ENCODE data around the gene WFIKKN1. TPM values are rescaled to one million over a fixed set of nuclear protein-coding genes. Genes with fewer than 3 reads are reported as not detected.

The WFIKKN1 gene
- total and polyA plus RNA-seq, 2 of the 13 experiments (the other 11 are each of a cell fraction or from before 2014, with no cell fraction given) = 1.7 to 4.9 TPM

DNA sequence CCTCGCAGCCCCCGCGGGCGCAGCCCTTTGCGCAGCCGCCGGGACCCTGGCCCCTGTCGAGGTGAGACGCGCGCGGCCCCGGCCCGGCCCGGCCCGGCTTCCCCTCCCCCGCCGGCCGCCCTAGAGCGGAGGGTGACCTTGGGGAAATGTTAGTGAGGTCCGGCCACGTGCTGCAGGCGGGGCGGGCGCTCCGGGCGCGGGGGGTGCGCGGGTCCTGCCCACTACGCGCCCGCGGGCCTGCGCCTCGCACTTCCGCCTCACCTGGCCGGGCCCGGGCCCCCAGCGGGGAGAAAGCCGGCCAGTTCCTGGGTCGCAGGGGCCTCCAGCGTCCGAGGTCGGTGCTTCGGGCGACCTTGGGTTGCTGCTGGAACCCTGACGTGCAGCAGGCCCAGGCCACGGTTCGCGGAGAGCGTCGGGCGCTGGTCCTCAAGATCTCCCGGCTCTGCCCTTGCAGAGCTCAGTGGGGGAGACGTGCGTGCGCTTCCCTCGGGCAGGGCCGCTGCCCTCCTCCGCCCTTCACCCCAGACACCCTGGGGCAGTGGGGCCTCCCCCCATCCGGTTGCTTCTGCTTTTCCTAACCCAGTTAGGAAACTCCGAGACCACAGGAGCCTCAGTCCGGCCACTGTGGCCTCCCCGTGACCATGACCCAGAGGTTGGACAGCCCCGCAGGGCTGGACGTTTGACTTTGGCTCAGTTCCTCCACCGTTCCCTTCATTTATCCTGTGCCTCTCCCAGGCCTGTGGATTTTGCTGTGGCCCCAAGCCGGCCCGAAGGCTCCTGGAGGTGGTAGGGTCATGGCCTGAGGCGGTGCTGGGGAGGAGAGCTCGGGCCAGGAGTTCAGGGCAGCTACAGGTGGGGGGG lies 11.6 kb downstream of the WFIKKN1 start (continued):
- TF ChIP-seq, protein P1, sequence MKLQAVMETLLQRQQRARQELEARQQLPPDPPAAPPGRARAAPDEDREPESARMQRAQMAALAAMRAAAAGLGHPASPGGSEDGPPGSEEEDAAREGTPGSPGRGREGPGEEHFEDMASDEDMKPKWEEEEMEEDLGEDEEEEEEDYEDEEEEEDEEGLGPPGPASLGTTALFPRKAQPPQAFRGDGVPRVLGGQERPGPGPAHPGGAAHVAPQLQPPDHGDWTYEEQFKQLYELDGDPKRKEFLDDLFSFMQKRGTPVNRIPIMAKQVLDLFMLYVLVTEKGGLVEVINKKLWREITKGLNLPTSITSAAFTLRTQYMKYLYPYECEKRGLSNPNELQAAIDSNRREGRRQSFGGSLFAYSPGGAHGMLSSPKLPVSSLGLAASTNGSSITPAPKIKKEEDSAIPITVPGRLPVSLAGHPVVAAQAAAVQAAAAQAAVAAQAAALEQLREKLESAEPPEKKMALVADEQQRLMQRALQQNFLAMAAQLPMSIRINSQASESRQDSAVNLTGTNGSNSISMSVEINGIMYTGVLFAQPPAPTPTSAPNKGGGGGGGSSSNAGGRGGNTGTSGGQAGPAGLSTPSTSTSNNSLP (IDR thresholded peaks at IDR 0.05; ENCODE audit: low read depth, low read length) = no peak
- TF ChIP-seq, protein P2, sequence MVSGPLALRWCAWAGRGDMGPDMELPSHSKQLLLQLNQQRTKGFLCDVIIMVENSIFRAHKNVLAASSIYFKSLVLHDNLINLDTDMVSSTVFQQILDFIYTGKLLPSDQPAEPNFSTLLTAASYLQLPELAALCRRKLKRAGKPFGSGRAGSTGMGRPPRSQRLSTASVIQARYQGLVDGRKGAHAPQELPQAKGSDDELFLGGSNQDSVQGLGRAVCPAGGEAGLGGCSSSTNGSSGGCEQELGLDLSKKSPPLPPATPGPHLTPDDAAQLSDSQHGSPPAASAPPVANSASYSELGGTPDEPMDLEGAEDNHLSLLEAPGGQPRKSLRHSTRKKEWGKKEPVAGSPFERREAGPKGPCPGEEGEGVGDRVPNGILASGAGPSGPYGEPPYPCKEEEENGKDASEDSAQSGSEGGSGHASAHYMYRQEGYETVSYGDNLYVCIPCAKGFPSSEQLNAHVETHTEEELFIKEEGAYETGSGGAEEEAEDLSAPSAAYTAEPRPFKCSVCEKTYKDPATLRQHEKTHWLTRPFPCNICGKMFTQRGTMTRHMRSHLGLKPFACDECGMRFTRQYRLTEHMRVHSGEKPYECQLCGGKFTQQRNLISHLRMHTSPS (CRISPR knock-in tag; IDR thresholded peaks at IDR 0.05; ENCODE audit: low read depth) = no peak; the same call in 1 of the 2 replicates
- TF ChIP-seq ZNF749 (CRISPR knock-in tag; IDR thresholded peaks at IDR 0.05; ENCODE audit: borderline replicate concordance) (peak; percentile 86), NFE2L2 (IDR thresholded peaks at IDR 0.05; ENCODE audit: low read length) (no peak), ZNF253 (CRISPR knock-in tag; IDR thresholded peaks at IDR 0.05; ENCODE audit: borderline replicate concordance) (no peak), ZNF121 (CRISPR knock-in tag; IDR thresholded peaks at IDR 0.05) (no peak), ZNF776 (CRISPR knock-in tag; IDR thresholded peaks at IDR 0.05) (0 out of 2 replicates have a peak, but pooled peaks have one; percentile 36), BCL6 (CRISPR knock-in tag; IDR thresholded peaks at IDR 0.05) (peak; percentile 13; the same call in 1 of the 2 replicates), AGO2 (optimal IDR thresholded peaks at IDR 0.05; ENCODE audit: low read depth, low read length) (peak; percentile 74), ZNF570 (CRISPR knock-in tag; IDR thresholded peaks at IDR 0.05; ENCODE audit: borderline replicate concordance) (no peak), ARNTL (CRISPR knock-in tag; IDR thresholded peaks at IDR 0.05) (peak; percentile 91), IKZF4 (CRISPR knock-in tag; IDR thresholded peaks at IDR 0.05; ENCODE audit: borderline replicate concordance, low read depth, not compliant biosample characterization) (no peak), PHB2 (IDR thresholded peaks at IDR 0.05; ENCODE audit: partially characterized antibody) (no peak), KAT2B (IDR thresholded peaks at IDR 0.05; ENCODE audit: borderline replicate concordance, low read depth, low read length) (no peak), RXRB (CRISPR knock-in tag; IDR thresholded peaks at IDR 0.05; ENCODE audit: borderline replicate concordance) (peak; percentile 32; the same call in 1 of the 2 replicates)
- TF ChIP-seq, protein P3, sequence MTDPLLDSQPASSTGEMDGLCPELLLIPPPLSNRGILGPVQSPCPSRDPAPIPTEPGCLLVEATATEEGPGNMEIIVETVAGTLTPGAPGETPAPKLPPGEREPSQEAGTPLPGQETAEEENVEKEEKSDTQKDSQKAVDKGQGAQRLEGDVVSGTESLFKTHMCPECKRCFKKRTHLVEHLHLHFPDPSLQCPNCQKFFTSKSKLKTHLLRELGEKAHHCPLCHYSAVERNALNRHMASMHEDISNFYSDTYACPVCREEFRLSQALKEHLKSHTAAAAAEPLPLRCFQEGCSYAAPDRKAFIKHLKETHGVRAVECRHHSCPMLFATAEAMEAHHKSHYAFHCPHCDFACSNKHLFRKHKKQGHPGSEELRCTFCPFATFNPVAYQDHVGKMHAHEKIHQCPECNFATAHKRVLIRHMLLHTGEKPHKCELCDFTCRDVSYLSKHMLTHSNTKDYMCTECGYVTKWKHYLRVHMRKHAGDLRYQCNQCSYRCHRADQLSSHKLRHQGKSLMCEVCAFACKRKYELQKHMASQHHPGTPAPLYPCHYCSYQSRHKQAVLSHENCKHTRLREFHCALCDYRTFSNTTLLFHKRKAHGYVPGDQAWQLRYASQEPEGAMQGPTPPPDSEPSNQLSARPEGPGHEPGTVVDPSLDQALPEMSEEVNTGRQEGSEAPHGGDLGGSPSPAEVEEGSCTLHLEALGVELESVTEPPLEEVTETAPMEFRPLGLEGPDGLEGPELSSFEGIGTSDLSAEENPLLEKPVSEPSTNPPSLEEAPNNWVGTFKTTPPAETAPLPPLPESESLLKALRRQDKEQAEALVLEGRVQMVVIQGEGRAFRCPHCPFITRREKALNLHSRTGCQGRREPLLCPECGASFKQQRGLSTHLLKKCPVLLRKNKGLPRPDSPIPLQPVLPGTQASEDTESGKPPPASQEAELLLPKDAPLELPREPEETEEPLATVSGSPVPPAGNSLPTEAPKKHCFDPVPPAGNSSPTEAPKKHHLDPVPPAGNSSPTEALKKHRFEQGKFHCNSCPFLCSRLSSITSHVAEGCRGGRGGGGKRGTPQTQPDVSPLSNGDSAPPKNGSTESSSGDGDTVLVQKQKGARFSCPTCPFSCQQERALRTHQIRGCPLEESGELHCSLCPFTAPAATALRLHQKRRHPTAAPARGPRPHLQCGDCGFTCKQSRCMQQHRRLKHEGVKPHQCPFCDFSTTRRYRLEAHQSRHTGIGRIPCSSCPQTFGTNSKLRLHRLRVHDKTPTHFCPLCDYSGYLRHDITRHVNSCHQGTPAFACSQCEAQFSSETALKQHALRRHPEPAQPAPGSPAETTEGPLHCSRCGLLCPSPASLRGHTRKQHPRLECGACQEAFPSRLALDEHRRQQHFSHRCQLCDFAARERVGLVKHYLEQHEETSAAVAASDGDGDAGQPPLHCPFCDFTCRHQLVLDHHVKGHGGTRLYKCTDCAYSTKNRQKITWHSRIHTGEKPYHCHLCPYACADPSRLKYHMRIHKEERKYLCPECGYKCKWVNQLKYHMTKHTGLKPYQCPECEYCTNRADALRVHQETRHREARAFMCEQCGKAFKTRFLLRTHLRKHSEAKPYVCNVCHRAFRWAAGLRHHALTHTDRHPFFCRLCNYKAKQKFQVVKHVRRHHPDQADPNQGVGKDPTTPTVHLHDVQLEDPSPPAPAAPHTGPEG (CRISPR knock-in tag; IDR thresholded peaks at IDR 0.05) = peak; percentile 90; the same call in 1 of the 2 replicates
- TF ChIP-seq, protein P4, sequence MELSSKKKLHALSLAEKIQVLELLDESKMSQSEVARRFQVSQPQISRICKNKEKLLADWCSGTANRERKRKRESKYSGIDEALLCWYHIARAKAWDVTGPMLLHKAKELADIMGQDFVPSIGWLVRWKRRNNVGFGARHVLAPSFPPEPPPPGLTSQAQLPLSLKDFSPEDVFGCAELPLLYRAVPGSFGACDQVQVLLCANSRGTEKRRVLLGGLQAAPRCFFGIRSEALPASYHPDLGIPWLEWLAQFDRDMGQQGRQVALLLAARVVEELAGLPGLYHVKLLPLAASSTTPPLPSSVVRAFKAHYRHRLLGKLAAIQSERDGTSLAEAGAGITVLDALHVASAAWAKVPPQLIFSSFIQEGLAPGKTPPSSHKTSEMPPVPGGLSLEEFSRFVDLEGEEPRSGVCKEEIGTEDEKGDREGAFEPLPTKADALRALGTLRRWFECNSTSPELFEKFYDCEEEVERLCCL (CRISPR knock-in tag; IDR thresholded peaks at IDR 0.05; ENCODE audit: borderline replicate concordance) = peak; percentile 34; the same call in 1 of the 2 replicates
